RKO (cell line): Measurements from ENCODE around the gene MET.
A peak's percentile ranks its signal among the peaks of the same experiment; 100 is the strongest.
"Not testable (repeated sequence)": the region's sequence is repeated elsewhere in the genome, so short reads cannot be mapped to it uniquely, and the experiment has no call there.

ENCODE experiments used
- DNase-seq: peaks from one replicate; pipeline ENCODE4 v3.0.0-alpha.2; 2016; ENCODE audit warnings: low spot score

Gene MET

DNA sequence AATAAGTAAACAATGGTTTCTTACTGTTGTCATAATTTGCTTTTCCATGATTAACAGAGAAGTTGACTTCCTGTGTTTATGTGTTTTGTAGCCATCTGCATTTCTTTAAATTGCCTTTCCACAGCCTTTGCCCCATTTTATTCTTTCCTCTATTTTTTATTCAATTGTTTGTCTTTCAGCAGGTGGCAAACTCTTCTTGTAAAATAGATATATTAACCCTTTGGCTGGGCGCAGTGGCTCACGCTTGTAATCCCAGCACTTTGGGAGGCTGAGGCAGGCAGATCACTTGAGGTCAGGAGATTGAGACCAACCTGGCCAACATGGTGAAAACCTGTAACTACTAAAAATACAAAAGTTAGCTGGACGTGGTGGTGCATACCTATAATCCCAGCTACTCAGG is 139.8 kb downstream of the MET start:
- DNase-seq, result no peak

DNA sequence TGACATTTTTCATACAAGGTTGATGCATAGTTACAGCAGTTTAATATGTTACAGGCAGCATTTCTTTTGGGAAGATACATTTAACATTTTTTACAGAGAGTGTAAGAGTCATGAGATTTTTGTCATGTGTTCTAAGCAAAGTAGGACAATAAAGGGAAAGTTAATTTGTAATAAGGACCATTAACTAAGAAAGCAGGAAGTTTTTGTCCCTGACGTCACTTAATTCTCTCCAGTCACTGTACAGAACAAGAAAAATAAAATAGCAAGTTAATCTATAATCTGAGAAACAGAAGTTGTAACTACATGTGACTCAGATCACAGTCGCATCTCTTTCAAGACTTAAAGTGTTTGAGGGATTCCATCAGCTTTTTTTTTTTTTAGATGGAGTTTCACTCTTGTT is 140.9 kb downstream of the MET start:
- DNase-seq, result no peak

DNA sequence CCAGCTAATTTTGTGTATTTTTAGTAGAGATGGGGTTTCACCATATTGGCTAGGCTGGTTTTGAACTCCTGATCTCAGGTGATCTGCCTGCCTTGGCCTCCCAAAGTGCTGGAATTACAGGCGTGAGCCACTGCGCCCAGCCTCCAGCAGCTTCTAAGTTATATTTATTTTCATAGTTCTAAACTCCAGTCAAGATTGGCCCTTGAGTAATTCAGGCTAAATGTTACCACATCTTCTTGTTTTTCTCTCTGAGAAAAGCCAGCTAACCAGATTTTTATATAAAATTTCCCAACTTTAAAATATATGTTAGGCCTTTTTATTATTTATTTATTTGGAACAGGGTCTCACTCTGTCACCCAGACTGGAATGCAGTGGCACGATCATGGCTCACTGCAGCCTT is 141.4 kb downstream of the MET start:
- DNase-seq, result not testable (repeated sequence)

GRCh38 chr7:116815041-116815440 is 143.0 kb downstream of the MET start:
- DNase-seq, result no peak

DNA sequence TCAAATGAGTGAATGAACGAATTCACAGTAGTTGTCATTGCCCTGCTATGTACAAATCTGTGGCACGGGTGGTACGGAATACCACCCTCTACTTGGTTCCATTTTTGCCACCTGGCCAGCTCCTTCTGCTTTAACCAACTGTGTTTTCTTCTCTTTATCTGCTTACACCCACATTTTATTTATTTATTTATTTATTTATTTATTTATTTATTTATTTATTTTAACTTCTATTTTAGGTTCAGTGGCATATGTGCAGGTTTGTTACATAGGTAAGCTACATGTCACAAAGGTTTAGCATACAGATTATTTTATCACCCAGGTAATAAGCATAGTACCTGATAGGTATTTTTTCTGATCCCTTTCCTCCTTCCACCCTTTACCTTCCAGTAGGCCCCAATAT is 148.2 kb downstream of the MET start:
- DNase-seq, result no peak

DNA sequence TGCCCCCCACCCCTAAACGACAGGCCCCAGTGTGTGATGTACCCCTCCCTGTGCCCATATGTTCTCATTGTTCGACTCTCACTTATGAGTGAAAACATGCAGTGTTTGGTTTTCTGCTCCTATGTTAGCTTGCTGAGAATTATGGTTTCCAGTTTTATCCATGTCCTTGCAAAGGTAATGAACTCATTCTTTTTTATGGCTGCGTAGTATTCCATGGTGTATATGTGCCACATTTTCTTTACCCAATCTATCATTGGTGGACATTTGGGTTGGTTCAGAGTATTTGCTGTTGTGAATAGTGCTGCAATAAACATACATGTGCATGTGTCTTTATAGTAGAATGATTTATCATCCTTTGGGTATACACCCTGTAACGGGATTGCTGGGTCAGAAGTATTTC is 149.7 kb downstream of the MET start:
- DNase-seq, result not testable (repeated sequence)

GRCh38 chr7:116824449-116824848 is 152.5 kb downstream of the MET start:
- no peak for DNase-seq

GRCh38 chr7:116828281-116828680 is 156.3 kb downstream of the MET start:
- no peak for DNase-seq

DNA sequence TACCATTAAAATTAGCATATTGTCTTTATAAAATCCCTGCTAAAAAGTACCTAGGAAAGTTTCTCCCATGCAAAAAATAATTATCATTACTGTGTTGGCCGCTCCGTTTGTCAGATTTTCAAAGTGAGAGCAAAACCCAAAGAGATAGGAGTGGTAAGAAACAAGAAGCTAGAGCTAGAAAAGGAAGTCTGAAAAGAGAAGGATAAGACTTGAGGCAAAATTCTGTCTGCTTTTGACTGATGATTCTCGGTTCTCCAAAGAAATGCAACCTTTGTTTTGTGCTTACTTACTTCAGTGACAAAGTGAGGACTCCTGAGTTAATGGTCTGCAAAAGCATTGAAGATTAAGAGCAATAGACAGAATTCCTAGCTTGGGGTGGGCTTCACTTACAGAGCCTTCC is 157.0 kb downstream of the MET start:
- no peak for DNase-seq

- no peak for DNase-seq
These were observed 157.5 kb downstream of the MET start for GRCh38 chr7:116829493-116829892.

GRCh38 chr7:116832692-116833091 is 160.7 kb downstream of the MET start:
- DNase-seq, result no peak

- DNase-seq, result peak; percentile 54
These were observed 163.0 kb downstream of the MET start for GRCh38 chr7:116834815-116835504.

DNA sequence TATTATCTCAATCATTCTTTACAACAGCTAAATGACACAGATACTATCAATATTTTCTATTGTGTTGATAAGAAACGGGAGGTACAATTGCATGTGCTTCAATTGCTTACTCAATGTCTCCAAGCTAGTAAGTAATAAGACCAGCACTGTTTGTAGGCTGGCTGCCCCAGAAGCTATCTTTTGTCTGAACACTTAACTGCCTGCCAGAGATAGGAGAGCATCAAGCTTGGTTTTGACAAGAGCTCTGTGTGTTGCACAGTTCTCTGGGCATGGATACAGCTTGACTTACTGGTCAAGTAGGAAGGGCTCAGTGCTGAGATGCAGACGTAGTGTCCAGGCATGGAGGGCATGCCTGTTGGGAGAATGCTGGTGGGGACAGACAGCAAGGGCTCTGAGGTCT is 164.1 kb downstream of the MET start:
- DNase-seq, result no peak

- no peak for DNase-seq
These were observed 164.9 kb downstream of the MET start for GRCh38 chr7:116836911-116837310.

DNA sequence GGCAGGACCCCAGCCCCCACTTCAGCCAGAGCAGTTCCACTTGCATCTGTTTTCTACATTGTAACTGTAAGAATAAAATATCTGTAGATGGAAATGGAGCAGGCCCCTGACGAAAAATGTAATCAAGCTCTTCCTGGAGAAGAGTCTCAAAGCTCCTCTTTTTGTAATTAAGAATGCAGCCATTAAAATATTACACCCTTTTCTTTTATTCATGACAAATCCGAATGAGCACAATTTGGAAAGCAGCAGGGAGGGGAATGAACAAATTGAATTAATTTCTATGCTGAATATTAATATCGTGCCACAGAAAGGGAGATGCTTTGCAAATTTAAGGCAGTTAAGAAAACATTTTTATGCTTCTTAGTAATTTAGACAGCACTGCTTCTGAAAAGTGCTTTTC is 165.6 kb downstream of the MET start:
- DNase-seq, result no peak

DNA sequence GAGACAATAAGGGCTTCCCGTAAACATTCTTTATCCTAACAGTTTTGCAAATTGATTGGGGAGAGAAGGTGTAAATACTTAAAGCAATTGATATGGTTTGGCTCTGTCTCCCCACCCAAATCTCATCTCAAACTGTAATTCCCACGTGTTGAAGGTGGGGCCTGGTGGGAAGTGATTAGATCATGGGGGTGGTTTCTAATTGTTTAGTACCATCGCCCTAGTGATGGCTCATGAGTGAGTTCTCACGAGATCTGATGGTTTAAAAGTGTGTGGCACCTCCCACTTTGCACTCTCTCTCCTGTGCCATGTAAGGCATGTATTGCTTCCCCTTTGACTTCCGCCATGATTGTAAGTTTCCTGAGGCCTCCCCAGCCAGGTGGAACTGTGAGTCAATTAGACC is 168.3 kb downstream of the MET start:
- DNase-seq, result no peak

DNA sequence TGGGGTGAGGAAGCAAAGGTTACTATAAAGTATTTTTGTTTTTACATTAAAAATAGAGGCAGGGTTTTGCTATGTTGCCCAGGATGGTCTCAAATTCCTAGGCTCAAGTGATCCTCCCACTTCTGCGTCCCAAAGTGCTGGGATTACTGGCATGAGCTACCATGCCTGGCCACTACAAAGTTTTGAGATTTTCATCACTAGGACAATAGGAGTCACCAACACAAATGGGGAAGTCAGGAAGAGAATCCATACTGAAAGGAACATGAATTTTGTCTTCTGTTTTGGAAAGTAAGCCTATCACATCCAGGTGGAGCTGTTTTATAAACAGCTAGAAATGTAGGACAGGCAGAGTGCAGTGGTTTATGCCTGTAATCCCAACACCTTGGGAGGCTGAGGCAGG is 170.4 kb downstream of the MET start:
- DNase-seq, result no peak

GRCh38 chr7:116843378-116843777 is 171.4 kb downstream of the MET start:
- DNase-seq, result no peak
